Thyroid gland (tissue), 4 donors: ENCODE measurements around the gene ZNF219.

ENCODE experiments used
- POLR2A ChIP-seq, 2 donors: fragments of 450-650 bp; IDR thresholded peaks; one replicate each; pipeline ENCODE4 v1.6.1; 2017; ENCODE audit warnings: antibody characterized with exemption in 2 of 2, mild to moderate bottlenecking in 2 of 2, moderate library complexity in 1 of 2
- TF ChIP-seq, protein P1 (sequence below), 6 experiments: fragments of 200-600 bp in 3 of 6; fragments of 450-650 bp in 3 of 6; sonication (generic) in 3 of 6; IDR thresholded peaks; one replicate each; pipeline ENCODE4 v1.5.1; 2016 to 2019; ENCODE audit warnings: antibody characterized with exemption in 6 of 6, mild to moderate bottlenecking in 2 of 6, inconsistent platforms in 1 of 6, moderate library complexity in 1 of 6

DNA sequence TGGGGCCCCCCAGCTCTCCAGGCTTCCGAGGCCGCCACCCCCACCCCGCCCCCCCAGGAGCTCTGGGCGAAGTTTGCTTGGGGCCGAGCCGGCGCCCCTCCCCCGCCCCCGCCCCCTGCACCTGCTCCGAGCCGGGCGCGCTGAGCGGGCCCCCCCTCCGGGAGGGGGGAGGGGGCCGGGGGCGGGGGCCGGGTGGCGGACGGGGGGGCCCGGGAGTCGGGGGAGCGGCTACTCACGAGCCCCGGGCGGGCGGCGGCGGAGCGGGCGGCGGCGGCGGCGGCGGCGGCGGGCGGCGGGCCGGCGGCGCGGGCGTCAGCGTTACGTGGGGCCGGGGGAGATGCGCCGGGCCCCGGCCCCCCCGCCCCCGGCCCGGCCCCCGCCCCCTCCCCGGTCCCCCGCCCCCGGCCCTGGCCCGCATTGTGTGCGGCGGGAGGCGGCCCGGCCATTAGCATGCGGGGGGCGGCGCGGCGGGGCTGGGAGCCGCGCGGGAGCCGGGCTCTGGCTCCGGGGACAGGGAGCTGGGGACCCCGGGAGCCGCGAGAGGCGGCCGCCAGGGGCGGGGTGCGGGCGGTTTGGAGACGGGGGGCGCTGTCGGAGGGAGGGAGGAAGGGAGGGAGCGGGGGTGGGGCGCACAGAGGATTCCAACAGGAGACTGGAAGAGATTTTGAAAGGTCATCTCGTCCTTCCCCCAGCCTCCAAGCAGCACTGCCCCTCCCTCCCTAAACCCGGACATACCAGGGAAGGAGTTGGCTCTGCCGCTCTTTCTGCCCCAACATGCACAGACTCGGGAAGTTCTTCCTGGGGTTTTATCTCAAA lies at the start of gene ZNF219:
- TF ChIP-seq POLR2A (IDR thresholded peaks at IDR 0.05): peak in 1 of 2 donors; percentile 48
- TF ChIP-seq, protein P1, sequence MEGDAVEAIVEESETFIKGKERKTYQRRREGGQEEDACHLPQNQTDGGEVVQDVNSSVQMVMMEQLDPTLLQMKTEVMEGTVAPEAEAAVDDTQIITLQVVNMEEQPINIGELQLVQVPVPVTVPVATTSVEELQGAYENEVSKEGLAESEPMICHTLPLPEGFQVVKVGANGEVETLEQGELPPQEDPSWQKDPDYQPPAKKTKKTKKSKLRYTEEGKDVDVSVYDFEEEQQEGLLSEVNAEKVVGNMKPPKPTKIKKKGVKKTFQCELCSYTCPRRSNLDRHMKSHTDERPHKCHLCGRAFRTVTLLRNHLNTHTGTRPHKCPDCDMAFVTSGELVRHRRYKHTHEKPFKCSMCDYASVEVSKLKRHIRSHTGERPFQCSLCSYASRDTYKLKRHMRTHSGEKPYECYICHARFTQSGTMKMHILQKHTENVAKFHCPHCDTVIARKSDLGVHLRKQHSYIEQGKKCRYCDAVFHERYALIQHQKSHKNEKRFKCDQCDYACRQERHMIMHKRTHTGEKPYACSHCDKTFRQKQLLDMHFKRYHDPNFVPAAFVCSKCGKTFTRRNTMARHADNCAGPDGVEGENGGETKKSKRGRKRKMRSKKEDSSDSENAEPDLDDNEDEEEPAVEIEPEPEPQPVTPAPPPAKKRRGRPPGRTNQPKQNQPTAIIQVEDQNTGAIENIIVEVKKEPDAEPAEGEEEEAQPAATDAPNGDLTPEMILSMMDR (IDR thresholded peaks at IDR 0.05): peak in 1 of 6 experiments; percentile 14
